HG03565 (cell line): ENCODE results near the gene SLC43A3.
A peak's percentile ranks its signal among the peaks of the same experiment; 100 is the strongest.

Source experiments
- ATAC-seq: cut with Tn5 transposase; IDR thresholded peaks from one replicate; pipeline ENCODE4 v1.9.1; 2021; ENCODE audit warnings: mild to moderate bottlenecking, moderate library complexity; ENCODE audit not compliant: unreplicated experiment

Gene SLC43A3

DNA sequence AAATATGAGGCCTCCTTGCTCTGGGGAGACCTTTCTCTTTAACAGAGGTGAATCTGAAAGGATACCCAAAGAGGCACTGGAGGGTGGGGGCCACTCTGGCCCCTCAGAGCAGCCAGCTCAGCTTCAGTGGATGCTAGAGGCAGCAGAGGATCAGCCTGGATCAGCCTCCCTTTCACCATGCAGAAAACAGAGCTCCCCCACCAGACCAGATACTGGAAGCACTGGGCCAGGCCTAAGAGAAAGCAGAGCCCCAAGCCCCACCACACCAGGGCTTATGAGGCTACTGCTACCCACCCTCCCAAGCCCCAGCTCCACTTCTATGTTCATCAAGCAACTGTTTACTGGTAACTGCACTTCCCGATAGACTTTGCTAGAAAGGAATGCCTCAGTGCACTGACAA is 4.0 kb upstream of the SLC43A3 start:
- ATAC-seq, result no peak

DNA sequence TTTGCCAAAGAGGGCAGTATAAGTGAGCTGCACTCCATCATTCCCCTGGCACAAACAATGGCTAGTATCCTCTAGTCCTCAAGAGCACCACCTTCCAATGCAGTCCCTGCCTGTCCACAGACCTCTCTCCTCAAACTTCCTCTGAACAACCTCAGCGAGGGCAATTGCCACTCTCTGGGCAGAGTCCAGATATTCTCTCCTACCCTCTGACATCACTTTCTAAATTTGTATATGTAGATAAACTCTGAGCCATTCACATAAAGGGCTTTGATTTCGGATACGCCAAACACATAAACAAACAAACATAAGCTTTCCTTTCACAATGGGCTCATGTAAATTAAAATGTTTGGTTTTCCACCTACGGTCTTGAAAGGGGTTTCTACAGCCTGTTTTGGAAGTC is 3.0 kb upstream of the SLC43A3 start:
- ATAC-seq, result no peak

GRCh38 chr11:57428643-57429042 is 1.7 kb upstream of the SLC43A3 start:
- no peak for ATAC-seq

GRCh38 chr11:57427727-57428082 is 784 bp upstream of the SLC43A3 start:
- no peak for ATAC-seq

GRCh38 chr11:57426439-57426928 is 437 bp downstream of the SLC43A3 start:
- no peak for ATAC-seq

DNA sequence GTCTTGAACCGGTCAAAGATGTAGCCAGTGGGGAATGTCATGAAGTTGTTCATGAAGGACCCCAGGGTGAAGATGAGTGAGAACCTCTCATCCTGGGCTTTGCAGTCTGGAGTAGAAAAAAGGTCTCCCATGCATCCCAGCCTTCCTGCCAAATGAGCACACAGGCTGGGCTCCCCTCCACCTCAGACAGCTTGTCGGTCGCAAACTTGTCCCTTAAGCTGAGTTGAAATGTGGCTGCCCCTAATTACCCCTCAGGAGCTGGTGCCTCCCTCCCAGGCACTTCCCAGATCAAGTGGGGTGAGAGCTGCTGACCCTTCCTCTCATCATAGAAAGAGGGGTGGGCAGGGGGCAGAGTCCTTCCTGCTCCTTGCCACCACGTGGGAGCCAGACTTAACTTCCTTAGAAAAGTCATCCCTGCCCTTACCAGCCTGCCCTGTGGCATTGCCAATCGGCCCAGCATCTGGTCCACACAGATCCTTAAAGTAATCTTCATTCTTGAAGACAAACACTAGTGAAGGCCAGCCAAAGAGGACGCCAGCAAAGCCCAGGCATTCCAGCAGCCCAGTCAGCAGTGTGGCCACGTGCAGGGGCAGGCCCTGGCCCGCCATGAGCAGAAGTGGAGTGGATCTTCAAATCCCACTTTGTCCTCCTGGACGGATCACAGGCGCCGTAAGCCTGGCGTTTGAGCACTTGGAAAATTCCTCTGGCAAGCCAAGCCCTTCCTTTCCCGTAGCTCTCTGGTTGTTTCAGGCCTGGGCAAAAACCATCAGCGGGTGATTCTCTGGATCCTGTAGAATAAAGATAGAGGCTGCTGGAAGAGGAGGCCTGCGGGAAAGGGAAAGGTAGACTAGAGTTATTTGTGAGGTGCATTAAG is 1.1 kb downstream of the SLC43A3 start:
- ATAC-seq, result no peak

DNA sequence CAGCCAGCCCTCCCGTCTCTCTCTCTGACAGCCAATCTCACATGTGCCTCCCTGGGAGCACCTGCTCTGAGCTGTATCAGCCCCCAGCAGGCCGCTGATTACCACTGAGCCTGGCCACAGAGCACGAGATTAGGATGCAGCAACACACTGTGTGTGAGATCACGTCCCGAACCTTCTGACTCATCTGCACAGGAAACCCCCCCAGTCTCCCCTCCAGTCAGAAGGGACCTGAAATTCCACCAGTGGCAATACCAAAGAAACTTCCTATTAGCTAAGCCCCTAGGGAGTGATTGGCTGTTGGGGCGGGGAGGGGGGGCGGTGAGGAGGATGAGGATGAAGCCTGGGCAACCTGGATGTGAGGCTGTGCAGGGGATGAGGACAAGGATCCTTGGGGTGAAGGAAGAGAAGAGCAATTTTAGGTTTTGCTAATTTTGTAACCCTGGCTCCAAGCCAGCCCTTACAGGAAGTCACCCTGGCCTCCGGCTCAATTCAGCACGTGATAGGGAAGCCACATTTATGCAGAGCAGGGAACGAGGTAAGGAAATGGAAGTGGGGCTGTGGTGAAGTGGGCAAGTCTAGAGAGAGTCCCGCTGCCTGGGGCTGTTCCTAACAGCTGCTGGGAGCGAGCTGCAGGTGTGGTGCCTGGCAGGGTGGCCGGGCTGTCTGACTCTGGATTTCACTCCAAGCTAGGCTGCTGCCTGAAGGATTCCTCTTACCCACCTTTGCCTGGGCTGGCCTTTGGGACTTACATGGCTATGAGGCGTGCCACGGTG is 1.9 kb downstream of the SLC43A3 start:
- peak; percentile 93 for ATAC-seq

GRCh38 chr11:57424137-57424791 is 2.7 kb downstream of the SLC43A3 start:
- no peak for ATAC-seq

DNA sequence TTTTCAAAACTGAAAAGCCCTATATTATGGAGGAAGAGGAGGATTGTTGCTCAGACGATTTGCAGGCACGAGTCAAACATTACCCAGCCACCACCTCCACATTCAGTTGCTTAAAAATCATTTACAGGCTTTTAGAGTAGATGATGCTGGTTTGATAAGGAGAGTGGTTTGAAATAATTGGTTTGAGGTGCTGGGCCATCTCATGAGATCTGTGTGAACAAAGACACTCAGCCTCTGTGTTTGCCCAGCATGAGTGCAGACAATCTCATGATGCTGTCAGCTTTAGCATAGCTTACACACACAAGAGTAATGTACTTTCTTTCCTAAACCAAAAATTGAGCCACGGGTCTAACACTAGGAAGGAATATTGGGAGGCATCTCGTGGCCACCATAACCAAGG is 4.3 kb downstream of the SLC43A3 start:
- ATAC-seq, result no peak

- ATAC-seq, result no peak
Measured at GRCh38 chr11:57421805-57422204, 5.1 kb downstream of the SLC43A3 start.

DNA sequence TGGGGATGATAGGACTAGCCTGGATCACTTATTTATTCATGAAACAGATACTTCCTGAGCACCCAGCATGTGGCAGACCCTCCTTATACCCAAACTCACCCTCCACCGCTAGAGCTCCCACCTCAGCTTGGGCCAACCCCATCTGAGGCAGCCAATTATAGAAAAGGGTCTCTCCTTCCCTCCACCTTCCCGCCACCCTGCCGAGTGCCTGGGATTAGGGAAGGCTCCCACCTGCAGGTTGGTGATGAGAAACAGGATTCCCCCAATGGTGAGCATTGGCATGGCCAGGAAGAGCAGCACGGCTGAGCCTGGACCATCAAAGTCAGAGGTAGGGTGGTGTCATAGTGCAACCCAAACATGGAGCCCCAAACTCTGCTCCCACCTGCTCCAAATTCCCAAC is 5.9 kb downstream of the SLC43A3 start:
- no peak for ATAC-seq

GRCh38 chr11:57419146-57419545 is 7.8 kb downstream of the SLC43A3 start:
- no peak for ATAC-seq

- no peak for ATAC-seq
Measured at GRCh38 chr11:57418131-57418530, 8.8 kb downstream of the SLC43A3 start.

DNA sequence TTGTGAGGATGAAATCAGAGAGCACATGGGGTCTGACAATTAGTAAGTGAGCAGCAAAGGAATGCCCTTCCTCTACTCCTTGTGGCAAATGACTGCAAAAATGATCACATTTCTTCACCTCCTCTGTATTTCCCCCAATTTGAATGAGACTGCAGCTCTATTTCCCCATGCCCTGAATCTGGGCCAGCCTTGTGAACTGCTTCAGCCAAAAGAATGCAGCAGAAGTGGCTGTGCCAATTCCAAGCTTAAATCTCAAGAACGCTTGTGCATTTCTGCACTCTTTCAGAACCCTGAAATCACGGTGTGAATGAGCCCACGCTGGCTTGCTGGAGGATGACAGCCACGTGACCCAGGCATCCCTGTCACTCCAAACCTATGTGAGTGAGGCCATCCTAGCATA is 9.9 kb downstream of the SLC43A3 start:
- ATAC-seq, result no peak

DNA sequence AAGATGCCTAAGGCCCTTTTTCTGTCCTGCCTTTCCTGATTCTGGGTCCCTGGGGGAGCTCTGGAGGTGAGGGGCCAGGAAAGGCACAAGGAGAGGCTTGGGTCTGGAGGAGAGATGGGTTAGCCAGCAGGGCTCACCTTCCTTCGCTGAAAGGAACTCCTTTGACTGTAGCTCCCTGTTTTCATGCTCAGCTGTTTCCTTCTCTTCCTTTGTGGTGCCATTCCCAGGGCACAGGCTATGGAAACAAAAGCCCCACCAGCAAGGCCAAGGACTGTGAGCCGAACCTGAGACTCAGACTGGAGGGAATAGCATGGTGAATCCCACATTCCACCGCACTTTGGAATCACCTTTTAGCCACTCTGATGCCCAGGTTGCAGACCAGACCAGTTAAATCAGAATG is 10.5 kb downstream of the SLC43A3 start:
- no peak for ATAC-seq

GRCh38 chr11:57414612-57415212 is 12.2 kb downstream of the SLC43A3 start:
- ATAC-seq, result no peak

DNA sequence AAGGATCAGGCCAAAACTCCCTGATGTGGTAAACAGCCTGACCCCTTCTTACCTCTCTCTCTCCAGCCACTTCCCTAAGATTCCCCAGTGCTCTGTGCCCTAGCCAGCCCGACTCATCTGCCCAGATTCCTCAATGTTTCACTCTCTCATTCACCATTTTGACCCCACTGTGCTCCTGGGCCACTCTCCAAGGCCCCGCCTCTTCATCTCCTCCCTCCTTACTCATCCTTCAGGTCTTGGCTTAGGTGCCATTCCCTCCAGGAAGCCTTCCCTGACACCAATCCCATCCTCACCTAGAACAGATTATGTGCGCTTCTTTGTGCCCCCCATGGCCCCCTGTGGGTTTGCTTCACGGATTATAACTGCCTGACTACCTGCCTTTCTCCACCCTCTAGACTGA is 13.2 kb downstream of the SLC43A3 start:
- no peak for ATAC-seq

DNA sequence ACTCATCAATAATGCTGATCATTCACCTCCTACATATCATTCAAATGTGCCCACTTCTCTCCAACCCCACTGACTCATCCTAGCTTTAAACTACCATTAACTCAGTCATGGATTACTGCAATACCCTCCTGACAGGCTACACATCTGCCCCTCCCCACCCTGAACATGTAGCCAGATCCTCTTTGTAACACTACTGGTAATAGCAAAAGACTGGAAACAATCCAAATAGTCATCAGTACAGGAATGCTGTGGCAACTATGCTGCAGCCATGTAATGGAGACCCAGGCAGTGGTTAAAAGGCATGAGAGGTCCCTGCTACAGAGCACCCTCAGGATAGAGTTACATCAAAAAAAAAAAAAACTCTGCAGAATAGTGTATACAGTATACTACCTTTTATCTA is 16.6 kb downstream of the SLC43A3 start:
- ATAC-seq, result no peak

DNA sequence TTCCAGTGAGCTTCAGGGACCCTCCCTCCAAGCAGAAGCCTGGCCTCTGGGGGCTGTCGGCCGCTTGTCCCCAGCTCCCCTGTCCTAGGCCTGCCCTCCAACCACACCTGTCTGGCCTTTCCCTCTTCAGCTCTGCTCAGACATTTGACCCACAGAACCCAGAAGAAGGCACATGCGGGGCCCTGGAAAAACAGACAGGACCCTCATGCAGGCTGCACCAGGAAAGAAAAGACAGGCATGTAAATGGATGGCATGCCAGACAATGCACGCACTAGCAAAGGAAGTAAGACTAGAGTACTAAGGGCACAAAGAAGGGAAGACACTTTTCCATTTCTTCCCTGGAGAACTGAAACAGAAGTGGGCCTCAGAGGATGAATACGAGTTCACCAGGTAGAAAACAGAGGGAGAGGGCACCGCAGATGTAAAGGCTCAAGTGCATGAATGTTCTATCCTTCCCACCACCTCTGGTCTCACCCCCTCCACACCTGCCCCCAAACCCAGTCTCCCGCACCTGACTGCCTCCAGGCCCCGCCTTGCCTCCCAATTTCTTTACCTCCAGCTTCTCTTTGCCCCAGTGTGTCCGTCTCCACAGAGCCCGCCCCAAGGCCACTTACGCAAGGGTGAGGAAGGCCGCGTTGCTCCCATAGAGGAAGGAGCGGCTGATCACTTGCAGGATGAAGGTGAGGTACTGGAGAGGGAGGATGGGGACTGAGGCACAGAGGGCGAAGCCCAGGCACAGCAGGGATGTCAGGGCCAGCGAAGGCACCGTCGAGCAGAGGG is 17.4 kb downstream of the SLC43A3 start:
- ATAC-seq, result no peak

- ATAC-seq, result no peak
Measured at GRCh38 chr11:57408771-57409170, 18.1 kb downstream of the SLC43A3 start.
